Fibroblast of skin of right biceps (primary cell): ENCODE measurements around the gene TMEM127.
A peak's percentile ranks its signal among the peaks of the same experiment; 100 is the strongest.
"Not testable (repeated sequence)": the region's sequence is repeated elsewhere in the genome, so short reads cannot be mapped to it uniquely, and the experiment has no call there.

ENCODE experiments used
- DNase-seq: peaks from one replicate; pipeline ENCODE4 v3.0.0-alpha.2; 2013

TMEM127 gene

GRCh38 chr2:96265840-96266679 is at the start of gene TMEM127, which contains the start of gene CIAO1:
TSS of gene TMEM127 (minus strand) at chr2:96265997. CDS start at chr2:96265381, 616 bp downstream.
TSS of gene CIAO1 (plus strand) at chr2:96266225. CDS start at chr2:96266351, 126 bp downstream.
- DNase-seq: peak; percentile 98

- DNase-seq: no peak
These were observed 49.2 kb upstream of the TMEM127 start for GRCh38 chr2:96315005-96315399.

DNA sequence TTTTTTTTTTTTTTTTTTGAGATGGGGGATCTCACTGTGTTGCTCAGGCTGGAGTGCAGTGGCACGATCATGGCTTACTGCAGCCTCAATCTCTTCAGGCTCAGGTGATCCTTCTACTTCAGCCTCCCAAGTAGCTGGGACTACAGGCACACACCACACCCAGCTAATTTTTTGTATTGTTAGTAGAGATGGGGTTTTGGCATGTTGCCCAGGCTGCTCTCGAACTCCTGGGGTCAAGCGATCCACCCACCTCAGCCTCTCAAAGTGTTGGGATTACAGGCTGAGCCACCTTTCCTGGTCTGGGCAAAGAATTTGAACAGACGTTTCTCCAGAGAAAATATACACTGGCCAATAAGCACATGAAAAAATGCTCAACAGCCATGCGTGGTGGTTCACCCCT is 42.5 kb upstream of the TMEM127 start:
- DNase-seq: no peak

- no peak for DNase-seq
These were observed 40.6 kb upstream of the TMEM127 start for GRCh38 chr2:96306370-96306769.

GRCh38 chr2:96305979-96306308 is 40.1 kb upstream of the TMEM127 start:
- DNase-seq: no peak

- DNase-seq: peak; percentile 87
These were observed 39.5 kb upstream of the TMEM127 start, which contains the start of gene SNRNP200 for GRCh38 chr2:96305091-96305978. TSS of gene SNRNP200 (minus strand) at chr2:96305546. CDS start at chr2:96305437, 109 bp downstream.

GRCh38 chr2:96304606-96305005 is 38.8 kb upstream of the TMEM127 start:
- no peak for DNase-seq

- DNase-seq: no peak
These were observed 36.1 kb upstream of the TMEM127 start for GRCh38 chr2:96301865-96302264.

GRCh38 chr2:96296925-96297324 is 31.1 kb upstream of the TMEM127 start:
- DNase-seq: no peak

- DNase-seq: not testable (repeated sequence)
These were observed 28.5 kb upstream of the TMEM127 start for GRCh38 chr2:96294271-96294670.

- no peak for DNase-seq
These were observed 26.0 kb upstream of the TMEM127 start for GRCh38 chr2:96291751-96292150.

GRCh38 chr2:96287273-96287856 is 21.6 kb upstream of the TMEM127 start:
- no peak for DNase-seq

DNA sequence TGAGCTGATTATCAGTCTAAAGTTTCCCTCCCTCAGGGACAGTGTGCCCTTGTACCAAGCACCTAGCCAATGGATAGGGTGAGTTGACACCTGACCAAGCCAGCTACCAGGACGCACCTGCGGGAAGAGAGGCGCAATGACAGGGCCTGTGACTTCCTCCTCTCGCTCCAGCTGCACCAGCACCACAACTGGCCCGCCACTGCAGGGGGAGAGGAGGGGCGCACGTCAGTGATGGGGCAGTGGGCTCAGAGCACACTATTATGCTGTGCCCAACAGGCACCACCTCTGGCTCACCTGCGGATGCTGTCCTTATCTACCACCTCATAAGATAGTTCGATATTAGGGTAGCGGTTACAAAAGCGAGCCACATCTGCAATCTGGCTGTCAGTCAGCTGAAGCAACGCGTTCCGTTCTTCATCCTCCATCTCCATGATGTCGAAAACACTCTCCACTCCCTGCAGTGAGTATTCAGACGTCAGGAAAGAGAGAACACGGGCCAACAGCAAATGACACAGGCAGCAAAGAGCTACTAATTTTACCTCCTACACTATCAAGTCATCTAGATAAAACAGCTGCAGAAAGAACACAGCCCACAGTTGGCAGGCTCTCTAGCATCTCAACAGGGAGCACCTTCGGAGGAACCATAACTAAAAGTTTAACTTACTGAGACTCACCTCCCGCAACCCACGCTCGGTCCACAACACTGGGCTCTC is 11.1 kb upstream of the TMEM127 start:
- no peak for DNase-seq

DNA sequence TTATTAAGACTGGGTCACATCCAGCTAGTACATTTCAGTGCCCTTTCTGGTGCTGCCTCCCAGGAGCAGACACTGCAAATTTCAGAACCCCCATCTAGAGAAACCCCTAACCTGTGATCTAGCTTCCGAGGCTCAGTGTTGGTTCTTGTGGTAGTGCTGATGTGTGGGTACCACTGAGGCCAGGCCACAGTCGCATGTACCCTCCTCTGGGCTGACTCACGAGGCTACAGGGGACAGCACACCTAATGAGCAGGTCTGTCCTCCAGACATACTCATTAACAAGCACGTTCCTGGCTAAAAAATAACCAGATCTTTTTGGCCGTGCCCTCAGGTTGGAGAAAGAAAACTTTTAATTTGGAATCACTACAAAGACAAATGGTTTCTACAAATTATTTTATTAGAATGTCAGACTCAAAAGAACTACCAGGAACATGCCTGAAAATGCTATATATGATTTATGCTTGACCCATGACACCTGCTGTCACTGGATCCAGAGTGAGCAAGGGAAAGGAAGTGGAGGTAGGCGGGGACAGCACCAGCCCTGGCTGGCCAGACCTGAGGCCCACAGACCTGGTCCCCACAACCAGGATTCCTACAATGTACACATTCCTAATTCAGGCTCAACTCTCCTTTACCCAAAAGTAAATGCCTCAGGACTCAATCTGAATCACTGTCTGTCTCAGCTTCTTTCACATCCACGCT is 8.7 kb upstream of the TMEM127 start:
- DNase-seq: no peak

DNA sequence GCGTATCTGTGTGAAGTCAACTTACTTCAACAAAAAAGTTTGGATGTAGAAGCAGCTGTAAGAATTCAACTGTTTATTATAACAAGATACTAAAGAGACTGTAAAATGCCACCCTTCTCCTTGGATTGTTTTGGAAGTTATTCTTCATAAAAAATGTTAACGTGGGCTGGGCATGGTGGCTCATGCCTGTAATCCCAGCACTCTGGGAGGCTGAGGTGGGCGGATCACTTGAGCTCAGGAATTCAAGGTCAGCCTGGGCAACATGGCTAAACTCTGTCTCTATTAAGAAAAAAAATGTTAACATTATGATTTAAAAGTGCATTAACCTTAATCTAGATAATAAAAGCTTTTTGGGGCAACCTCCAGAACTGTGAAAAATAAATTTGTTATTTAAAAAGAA is 8.0 kb upstream of the TMEM127 start:
- DNase-seq: no peak

DNA sequence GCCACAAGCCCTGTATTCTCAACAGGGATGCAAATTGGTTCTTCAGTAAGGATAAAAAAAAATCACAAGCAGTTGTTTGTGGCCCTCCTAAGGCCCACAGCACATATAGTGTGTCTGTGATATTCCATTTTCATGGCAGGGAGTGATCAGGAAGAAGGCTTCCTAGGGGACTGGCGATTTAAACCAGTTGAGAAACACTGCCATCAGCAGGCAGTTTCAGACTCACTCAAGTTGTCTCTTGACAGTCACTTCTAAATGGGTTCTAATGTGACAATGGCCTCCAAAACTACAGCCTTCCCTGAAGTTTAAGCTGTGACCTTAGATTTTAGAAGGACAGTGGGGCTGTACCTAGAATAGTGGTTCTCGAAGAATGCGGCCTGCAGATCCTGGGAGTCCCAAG is 6.2 kb upstream of the TMEM127 start:
- no peak for DNase-seq

DNA sequence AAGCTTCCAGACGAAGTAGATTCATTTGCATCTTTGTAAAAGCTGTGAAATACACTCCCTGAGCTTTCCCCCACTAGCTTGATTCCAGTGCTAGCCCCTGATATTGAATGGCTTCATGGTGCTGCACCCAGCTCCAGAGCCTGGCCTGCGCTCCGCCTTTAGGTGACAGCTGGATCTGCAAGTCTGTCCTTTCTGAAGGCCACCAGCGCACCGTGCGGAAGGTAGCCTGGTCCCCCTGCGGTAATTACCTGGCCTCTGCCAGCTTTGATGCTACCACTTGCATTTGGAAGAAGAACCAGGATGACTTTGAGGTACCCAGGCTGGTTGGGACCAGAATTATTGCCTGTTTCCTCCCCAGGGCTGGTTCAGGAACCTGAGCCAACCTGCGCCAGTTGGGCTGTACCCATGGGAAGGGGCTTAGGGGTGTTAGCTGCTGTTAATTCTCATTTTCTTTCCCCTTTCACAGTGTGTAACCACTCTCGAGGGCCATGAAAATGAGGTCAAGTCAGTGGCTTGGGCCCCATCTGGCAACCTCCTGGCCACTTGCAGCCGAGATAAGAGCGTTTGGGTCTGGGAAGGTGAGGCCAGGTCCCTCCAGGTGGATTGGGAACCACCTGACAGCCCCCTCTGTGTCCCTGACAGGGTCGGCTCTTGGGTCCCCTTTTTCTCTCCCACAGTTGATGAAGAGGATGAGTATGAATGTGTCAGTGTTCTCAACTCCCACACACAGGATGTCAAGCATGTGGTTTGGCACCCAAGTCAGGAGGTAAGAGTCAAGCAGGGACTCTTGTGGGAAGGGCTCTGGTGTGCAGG is 1.6 kb upstream of the TMEM127 start:
- peak; percentile 40 for DNase-seq

DNA sequence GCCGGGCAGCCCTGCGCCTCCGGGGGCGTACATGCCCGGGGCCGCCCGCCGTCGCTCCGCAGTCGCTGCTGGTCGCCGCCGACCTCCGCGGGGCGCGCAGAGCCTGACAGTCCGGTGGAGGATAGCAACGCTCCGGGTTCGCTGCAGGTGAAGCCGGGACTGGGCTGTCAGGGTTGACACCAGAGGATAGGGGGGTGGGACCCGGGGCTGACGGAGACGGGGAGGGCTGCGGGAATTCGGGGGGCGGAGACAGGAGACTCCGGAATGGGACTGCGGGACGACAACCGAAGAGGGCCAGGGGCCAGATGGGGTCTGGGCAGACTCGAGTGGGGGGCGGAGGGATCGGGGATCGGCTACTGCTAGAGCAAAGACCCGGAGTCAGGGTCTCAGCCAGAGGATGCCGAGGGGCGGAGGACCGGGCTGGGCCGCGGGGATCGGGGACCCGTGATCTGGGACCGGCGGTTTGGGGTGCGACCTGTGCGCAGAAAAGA is 403 bp downstream of the TMEM127 start:
- peak; percentile 12 for DNase-seq

- DNase-seq: peak; percentile 36
These were observed 995 bp downstream of the TMEM127 start for GRCh38 chr2:96264656-96265348.

GRCh38 chr2:96264086-96264485 is 1.7 kb downstream of the TMEM127 start:
- no peak for DNase-seq
